OCI-LY7 (cell line): Measurements from ENCODE around the gene RCE1. TPM values are rescaled to one million over a fixed set of nuclear protein-coding genes. Genes with fewer than 3 reads are reported as not detected.

Experiments used
- BruUV-seq: library from RNA; stranded (reverse); fragments of 400-500 nt; replicated peaks from 2 replicates; lab custom pipeline; 2021; lab: Mats Ljungman, UMichigan
- CTCF ChIA-PET: fragments of 300-600 bp; sonication (Branson Sonifier 250); formaldehyde crosslinking; loops from one replicate; lab custom pipeline; 2022; ENCODE audit warnings: antibody characterized with exemption; ENCODE audit not compliant: unreplicated experiment; lab: Charles Lee
- POLR2A ChIA-PET: fragments of 300-600 bp; sonication (Branson Sonifier 250); formaldehyde crosslinking; loops from one replicate; lab custom pipeline; 2022; ENCODE audit warnings: antibody characterized with exemption; lab: Charles Lee
- DNase-seq: peaks from one replicate; pipeline ENCODE4 v3.0.0-alpha.2; 2015; ENCODE audit warnings: low spot score
- H2AFZ ChIP-seq: fragments of 200-600 bp; sonication (generic), shearing (Covaris generic); 2 replicates; pipeline ENCODE4 v1.6.1; 2014; ENCODE audit warnings: mild to moderate bottlenecking, antibody characterized with exemption, low read length, moderate library complexity
- H3K27ac ChIP-seq: fragments of 200-600 bp; sonication (generic); 2 replicates; pipeline ENCODE4 v1.5.1; 2014; ENCODE audit warnings: mixed run types, low read depth, mild to moderate bottlenecking, moderate library complexity, low read length, inconsistent platforms; ENCODE audit not compliant: poor library complexity, severe bottlenecking
- H3K36me3 ChIP-seq: fragments of 200-600 bp; sonication (generic); 2 replicates; pipeline ENCODE4 v1.6.1; 2014; ENCODE audit warnings: mild to moderate bottlenecking, antibody characterized with exemption, low read length, moderate library complexity, mixed read lengths; ENCODE audit not compliant: insufficient read depth
- H3K4me1 ChIP-seq: fragments of 200-600 bp; sonication (generic); 2 replicates; pipeline ENCODE4 v1.5.1; 2014; ENCODE audit warnings: mild to moderate bottlenecking, low read length; ENCODE audit not compliant: insufficient read depth, poor library complexity, severe bottlenecking
- H3K4me2 ChIP-seq: fragments of 200-600 bp; sonication (generic); 2 replicates; pipeline ENCODE4 v1.6.1; 2014; ENCODE audit warnings: mild to moderate bottlenecking, low read length
- H3K4me3 ChIP-seq: fragments of 200-600 bp; sonication (generic); 2 replicates; pipeline ENCODE4 v1.5.1; 2014; ENCODE audit warnings: mild to moderate bottlenecking, low read depth, low read length; ENCODE audit not compliant: poor library complexity, severe bottlenecking
- H3K79me2 ChIP-seq: fragments of 200-600 bp; sonication (generic); 2 replicates; pipeline ENCODE4 v1.6.1; 2016; ENCODE audit warnings: low read depth, mild to moderate bottlenecking, low read length, moderate library complexity, mixed read lengths; ENCODE audit not compliant: insufficient read depth
- H3K9me2 ChIP-seq: fragments of 200-600 bp; sonication (generic); 2 replicates; pipeline ENCODE4 v1.6.1; 2016; ENCODE audit warnings: mild to moderate bottlenecking, low read length, mixed read lengths; ENCODE audit not compliant: insufficient read depth
- H3K9me3 ChIP-seq: fragments of 200-600 bp; sonication (generic); 2 replicates; pipeline ENCODE4 v1.6.1; 2014; ENCODE audit warnings: mild to moderate bottlenecking, mixed run types, low read length, mixed read lengths
- H4K20me1 ChIP-seq: fragments of 200-600 bp; sonication (generic); 2 replicates; pipeline ENCODE4 v1.6.1; 2014; ENCODE audit warnings: mild to moderate bottlenecking, antibody characterized with exemption, low read length, moderate library complexity, mixed read lengths; ENCODE audit not compliant: insufficient read depth
- CTCF ChIP-seq: fragments of 200-600 bp; sonication (generic); conservative IDR thresholded peaks from 2 replicates; pipeline ENCODE4 v1.5.1; 2014; ENCODE audit warnings: mild to moderate bottlenecking, antibody characterized with exemption, low read length, moderate library complexity, mixed read lengths
- EZH2phosphoT487 ChIP-seq: fragments of 200-600 bp; sonication (generic); IDR thresholded peaks from 2 replicates; pipeline ENCODE4 v1.6.1; 2018; ENCODE audit warnings: low read depth, borderline replicate concordance, mild to moderate bottlenecking, mixed run types, antibody characterized with exemption, low read length, moderate library complexity, mixed read lengths
- intact Hi-C: fragments of 100-400 bp; cut with micrococcal nuclease; formaldehyde crosslinking; loops from one replicate; pipeline ENCODE4 v1.10.0; 2022; ENCODE audit not compliant: unreplicated experiment
- total RNA-seq, 2 experiments: library from RNA; depleted of rRNA in 1 of 2; stranded (reverse); fragments of >200 nt in 1 of 2; shearing (Covaris generic) in 1 of 2; gene quantifications; 2 replicates each; pipeline ENCODE4 v1.2.3, GENCODE V29; 2014 to 2022

The RCE1 gene
- total RNA-seq, 2 experiments from 2014 or later: 34.9 to 62.9 TPM

DNA sequence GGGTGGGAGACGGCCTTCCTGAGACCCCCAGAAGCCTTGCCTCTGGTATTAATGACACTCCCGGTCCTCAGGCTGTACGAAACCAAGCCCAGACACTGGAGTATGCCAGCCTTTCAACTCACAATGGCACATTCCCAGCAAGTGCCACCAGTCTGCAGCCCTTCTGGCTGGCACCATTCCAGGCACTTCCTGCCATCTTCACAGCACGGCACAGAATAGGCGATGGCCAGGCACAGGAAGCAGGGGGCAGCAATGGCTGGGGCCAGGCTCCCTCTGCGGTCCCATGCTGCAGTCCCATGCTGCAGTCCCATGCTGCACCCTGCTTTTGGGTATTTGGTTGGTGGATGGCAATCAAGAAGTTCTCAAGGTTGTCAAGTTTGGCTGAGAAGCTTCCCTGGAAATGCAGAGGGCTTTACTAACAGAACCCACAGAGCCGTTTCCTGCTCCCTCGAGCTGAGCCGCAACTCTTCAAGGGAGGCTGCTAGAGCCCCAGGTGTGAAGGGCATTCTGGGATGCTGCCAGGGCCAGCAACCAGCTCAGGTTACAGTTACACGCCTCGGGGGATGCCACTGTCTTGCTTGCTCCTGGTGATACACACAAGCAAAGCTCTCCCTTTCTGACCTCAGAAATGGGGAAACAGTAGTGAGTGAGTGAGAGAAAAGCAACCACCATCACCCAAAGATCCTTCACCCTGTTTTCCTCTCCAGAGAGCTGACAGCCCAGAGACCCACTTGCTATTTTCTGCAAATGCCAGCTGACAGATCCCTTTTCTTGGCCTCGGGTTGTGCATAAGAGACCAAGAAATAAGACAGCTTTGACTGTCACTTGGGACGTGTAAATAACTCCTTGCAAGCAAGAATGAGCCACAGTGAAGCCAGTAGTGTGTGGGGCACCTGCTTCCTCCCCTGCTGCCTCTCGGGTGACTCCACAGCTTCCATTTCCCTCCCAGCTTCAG is 37.5 kb downstream of the RCE1 start:
- Histone ChIP-seq H2AFZ (no peak overlapping the region), H3K9me2 (no peaks in the 10 kb centered on the region), H3K27ac (no peak overlapping the region), H3K36me3 (no peaks in the 10 kb centered on the region), H4K20me1 (no peaks in the 10 kb centered on the region), H3K4me2 (no peak overlapping the region), H3K4me1 (peaks cover 6% of the 10 kb centered on the region), H3K9me3 (no peaks in the 10 kb centered on the region), H3K79me2 (no peaks in the 10 kb centered on the region), H3K4me3 (no peak overlapping the region)
- ChIA-PET POLR2A (interaction anchor here (1.1 to 1.5 kb wide), 2 partner anchors 13 to 188 kb away, joined by 3 read pairs; no protein-coding TSS in a partner anchor), CTCF (interaction anchor here (0.7 kb wide), 1 partner anchor 460 kb away, joined by 3 read pairs; no protein-coding TSS in a partner anchor)
- BruUV-seq: no TSS peak
- TF ChIP-seq EZH2phosphoT487 (no peak), CTCF (no peak)
- intact Hi-C loops: loop anchor here (5.0 kb wide), 1 partner anchor 97 kb away; the partner anchor contains the start of gene C11orf86
- peak; percentile 25 for DNase-seq

- H3K36me3 ChIP-seq: no peaks in the 10 kb centered on the region
- no peaks in the 10 kb centered on the region for H3K9me3 ChIP-seq
- no peaks in the 10 kb centered on the region for H4K20me1 ChIP-seq
- H2AFZ ChIP-seq: no peak overlapping the region
- BruUV-seq: no TSS peak
- intact Hi-C loops: loop anchor here (5.0 kb wide), 1 partner anchor 96 kb away; the partner anchor contains the start of gene C11orf86
- no peak overlapping the region for H3K27ac ChIP-seq
- ChIA-PET CTCF (no interaction called here), POLR2A (interaction anchor here (1.1 to 1.5 kb wide), 2 partner anchors 14 to 189 kb away, joined by 3 read pairs; no protein-coding TSS in a partner anchor)
- no peaks in the 10 kb centered on the region for H3K79me2 ChIP-seq
- H3K4me2 ChIP-seq: no peak overlapping the region
- H3K9me2 ChIP-seq: no peaks in the 10 kb centered on the region
- DNase-seq: no peak
- TF ChIP-seq CTCF (0 out of 2 replicates have a peak, but pooled peaks have one; percentile 31), EZH2phosphoT487 (no peak)
- peaks cover 6% of the 10 kb centered on the region for H3K4me1 ChIP-seq
- H3K4me3 ChIP-seq: no peak overlapping the region
These were observed 38.2 kb downstream of the RCE1 start for GRCh38 chr11:66881451-66881835.
